T-helper 2 cell treated with Interferon-gamma antibody and Interleukin-4, amounts not matched to agents 5 μg/mL and 100 μg/mL, for 36 hours (primary cell): ENCODE data around the gene NLK.
"Not testable (repeated sequence)": the region's sequence is repeated elsewhere in the genome, so short reads cannot be mapped to it uniquely, and the experiment has no call there.

Experiments
- DNase-seq: peaks from one replicate; pipeline ENCODE4 v3.0.0; 2021; ENCODE audit warnings: low spot score
- H3K27ac Mint-ChIP-seq: one replicate; pipeline ENCODE4 v1.8.0; 2021; ENCODE audit warnings: mild to moderate bottlenecking, mixed read lengths
- H3K27me3 Mint-ChIP-seq: one replicate; pipeline ENCODE4 v1.8.0; 2021; ENCODE audit warnings: low read depth, mixed read lengths
- H3K36me3 Mint-ChIP-seq: one replicate; pipeline ENCODE4 v1.8.0; 2021; ENCODE audit warnings: low read depth, mixed read lengths
- H3K4me1 Mint-ChIP-seq: one replicate; pipeline ENCODE4 v1.8.0; 2021; ENCODE audit warnings: low read depth, mixed read lengths
- H3K4me3 Mint-ChIP-seq: one replicate; pipeline ENCODE4 v1.8.0; 2022; ENCODE audit warnings: mild to moderate bottlenecking, moderate library complexity, mixed read lengths
- H3K9me3 Mint-ChIP-seq: one replicate; pipeline ENCODE4 v1.8.0; 2021; ENCODE audit warnings: mixed read lengths

Gene NLK

DNA sequence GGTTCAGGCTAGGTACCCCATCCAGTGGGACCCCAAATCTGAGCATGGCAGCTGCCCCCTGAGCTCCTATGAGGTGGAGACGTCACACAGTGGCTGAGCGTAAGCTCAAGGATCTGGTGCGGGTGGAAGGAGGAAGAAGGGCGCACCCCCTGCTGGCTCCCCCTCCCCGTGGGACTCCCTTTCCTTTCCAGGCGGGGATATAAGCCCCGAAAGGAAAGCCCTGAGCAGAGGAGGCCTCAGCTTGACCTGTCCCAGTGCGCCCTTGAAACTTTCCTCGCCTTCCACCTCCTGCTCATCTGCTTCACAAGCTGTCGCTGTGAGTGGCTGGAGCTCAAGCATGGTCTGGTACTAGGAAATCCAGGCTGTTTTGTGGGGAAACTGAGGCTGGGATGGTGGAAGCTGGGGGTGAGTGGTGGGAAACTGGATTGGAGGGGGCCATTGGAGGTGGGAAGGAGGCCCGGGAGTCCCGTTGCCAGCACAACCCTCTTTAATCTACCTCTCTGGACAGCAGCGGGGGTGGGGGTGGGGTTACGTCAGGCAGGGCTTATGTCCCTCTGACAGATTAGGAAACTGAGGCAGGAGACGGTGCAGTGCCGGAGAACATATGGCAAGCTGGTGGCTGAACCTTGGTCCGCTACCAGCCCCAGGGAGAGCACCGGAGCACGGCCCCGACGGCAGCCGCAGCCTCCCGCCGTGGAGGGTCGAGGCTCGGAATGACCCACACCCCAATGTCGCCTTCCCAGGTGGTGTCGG is 184.3 kb downstream of the NLK start:
- no peak overlapping the region for H3K27ac Mint-ChIP-seq
- H3K4me1 Mint-ChIP-seq: peaks cover 12% of the 10 kb centered on the region
- no peak for DNase-seq
- H3K36me3 Mint-ChIP-seq: no peaks in the 10 kb centered on the region
- H3K9me3 Mint-ChIP-seq: no peaks in the 10 kb centered on the region
- H3K4me3 Mint-ChIP-seq: no peak overlapping the region
- H3K27me3 Mint-ChIP-seq: peaks cover 45% of the 10 kb centered on the region

DNA sequence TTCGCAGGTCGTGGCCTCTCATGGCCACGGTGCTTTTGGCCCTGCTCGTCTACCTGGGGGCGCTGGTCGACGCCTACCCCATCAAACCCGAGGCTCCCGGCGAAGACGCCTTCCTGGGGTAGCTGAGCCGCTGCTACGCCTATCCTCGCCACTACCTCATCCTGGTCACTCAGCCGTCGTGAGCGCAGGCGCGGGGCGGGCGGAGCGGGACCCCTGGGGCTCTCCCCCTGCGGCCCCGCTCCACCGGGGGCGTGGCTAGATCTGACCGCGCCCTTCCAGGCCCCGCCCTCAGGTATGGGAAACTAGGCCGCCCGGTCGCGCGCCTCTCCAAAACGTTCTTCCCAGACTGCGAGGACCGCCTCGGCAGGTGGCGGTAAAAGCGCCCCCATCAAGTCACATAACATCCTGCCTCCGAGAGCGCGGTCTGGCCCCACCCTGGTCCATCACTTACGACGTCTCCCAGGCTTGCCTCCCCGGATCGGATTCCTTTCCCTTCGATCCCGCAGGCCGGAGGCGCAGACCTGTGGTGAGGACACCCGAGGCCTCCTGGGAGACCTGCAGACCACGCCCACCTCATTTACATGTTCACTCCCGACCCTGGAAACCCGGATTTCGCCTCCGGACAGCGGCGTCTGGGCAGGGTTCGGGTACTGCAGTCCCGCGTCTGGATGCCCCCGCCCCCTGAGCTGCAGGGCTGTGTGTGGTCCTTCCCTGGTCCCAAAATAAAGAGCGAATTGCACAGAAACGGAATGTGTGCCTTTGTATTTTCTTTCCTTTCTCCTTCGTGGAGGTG is 185.0 kb downstream of the NLK start:
- Mint-ChIP-seq H3K36me3 (no peaks in the 10 kb centered on the region), H3K27me3 (peaks cover 47% of the 10 kb centered on the region), H3K27ac (no peak overlapping the region), H3K4me1 (peaks cover 12% of the 10 kb centered on the region), H3K9me3 (no peaks in the 10 kb centered on the region), H3K4me3 (peak overlapping the region; percentile 67)
- no peak for DNase-seq

DNA sequence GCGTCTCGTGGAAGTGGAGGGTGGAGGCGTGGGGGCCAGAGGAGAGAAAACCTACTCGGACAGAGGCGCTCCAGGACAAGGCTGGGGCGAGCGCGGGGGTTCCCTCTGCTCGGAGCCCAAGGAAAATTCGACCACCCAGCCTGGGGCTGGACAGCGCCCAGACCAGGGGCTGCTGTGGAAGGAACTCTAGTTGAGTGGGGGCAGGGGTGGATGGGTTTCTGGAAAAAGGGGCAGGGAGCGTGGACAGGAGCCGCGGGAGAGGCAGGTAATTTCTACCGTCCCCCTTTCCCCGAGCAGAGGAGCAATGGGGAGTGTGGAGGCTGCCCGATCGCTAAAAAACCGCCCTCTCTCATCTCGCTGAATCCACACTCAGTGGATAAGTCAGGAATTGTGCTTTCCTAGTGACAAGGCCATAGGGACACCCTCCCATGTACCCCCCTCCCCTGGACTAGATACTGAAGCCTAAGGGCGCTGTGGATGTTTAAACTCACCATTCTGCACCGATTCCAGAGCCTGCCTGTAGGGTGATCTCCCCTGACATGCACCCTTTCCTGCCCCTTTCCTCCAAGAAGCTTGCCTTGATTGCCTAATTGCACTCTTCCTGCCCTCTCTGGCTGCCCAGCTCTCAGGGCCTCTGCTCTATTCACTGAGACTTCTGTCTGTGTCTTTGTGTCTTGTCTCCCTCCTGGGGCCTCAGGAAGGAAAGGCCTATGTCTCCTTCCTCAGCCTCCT is 185.8 kb downstream of the NLK start:
- peaks cover 50% of the 10 kb centered on the region for H3K27me3 Mint-ChIP-seq
- no peak for DNase-seq
- H3K4me1 Mint-ChIP-seq: peaks cover 12% of the 10 kb centered on the region
- no peak overlapping the region for H3K27ac Mint-ChIP-seq
- H3K4me3 Mint-ChIP-seq: peak overlapping the region; percentile 67
- H3K36me3 Mint-ChIP-seq: no peaks in the 10 kb centered on the region
- H3K9me3 Mint-ChIP-seq: no peaks in the 10 kb centered on the region

DNA sequence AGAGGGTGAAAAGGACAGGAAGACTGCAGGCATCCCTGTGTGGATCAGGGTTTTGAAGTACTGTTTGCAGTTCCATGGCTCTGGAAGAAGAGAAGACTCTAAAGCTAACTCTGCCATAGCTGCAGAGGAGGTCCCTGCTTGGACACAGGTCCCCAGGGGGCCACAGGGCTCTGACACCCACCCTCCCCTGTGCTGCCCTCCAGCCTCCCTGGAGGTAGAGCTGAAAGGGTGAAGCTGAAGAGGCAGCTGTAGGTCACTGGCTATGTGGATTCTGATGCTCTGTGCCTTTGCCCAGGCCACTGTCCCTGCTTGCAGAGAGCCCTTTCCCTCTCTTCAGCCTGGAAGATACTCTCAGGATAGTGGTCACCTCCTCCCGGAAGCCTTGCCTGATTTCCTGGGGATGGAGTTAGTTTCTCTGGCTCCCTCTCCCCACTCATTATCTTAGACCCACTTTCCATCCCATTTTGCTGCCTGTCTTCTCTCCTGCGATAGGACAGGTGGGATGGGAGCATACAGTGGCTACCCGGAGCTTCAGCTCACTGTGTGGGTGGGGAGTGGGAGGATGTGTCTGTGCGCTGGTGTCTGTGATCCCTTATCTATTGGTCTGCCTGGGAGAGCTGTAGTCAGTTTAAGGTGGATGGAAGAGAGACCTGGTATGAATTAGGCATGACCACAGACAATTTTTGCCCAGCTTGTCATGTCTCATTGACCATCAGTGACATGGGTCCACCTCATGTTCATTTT is 186.7 kb downstream of the NLK start:
- no peak for DNase-seq
- no peaks in the 10 kb centered on the region for H3K9me3 Mint-ChIP-seq
- H3K4me1 Mint-ChIP-seq: peaks cover 12% of the 10 kb centered on the region
- no peaks in the 10 kb centered on the region for H3K36me3 Mint-ChIP-seq
- H3K27me3 Mint-ChIP-seq: peaks cover 50% of the 10 kb centered on the region
- no peak overlapping the region for H3K27ac Mint-ChIP-seq
- no peak overlapping the region for H3K4me3 Mint-ChIP-seq

DNA sequence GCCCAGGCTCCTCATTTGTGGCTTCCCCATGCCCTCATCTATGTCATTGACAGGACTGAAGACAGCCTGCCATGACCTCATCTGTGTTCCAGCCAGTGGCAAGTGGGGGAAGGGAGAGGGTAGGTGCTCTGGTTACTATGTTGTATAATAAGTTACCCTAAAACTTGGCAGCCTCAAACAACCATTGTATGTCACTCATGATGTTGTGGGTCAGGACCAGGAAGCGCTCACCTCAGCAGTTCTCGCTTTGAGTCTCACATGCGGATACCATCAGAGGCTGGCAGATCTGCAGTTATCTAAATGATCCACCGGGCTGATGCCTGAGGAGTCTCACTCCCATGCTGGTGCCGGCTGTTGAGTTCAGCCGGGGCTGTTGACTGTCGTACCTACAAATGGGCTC is 187.5 kb downstream of the NLK start:
- Mint-ChIP-seq H3K4me1 (peaks cover 12% of the 10 kb centered on the region), H3K36me3 (no peaks in the 10 kb centered on the region), H3K27me3 (peaks cover 53% of the 10 kb centered on the region), H3K27ac (no peak overlapping the region), H3K4me3 (no peak overlapping the region), H3K9me3 (no peaks in the 10 kb centered on the region)
- DNase-seq: peak; percentile 16

DNA sequence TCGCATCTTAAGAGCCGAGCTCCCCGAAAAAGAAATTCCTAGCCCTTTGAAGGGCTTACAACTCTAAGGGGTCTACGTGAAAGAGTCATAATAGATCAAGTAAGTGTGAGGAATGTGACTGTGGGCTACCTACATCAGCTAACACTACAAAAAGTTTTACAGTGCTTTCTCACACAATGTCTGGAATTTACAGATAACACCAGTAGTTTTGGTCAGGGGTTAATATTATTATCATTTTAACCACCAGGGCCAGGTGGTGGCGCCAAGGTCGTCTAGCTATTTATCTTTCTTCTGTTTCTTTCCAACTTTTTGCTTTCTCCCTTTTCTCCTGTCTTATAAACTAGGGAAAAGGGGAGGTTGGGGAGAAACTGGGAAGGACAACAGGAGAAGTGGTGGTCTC is 188.1 kb downstream of the NLK start:
- H3K27me3 Mint-ChIP-seq: peaks cover 55% of the 10 kb centered on the region
- H3K9me3 Mint-ChIP-seq, DNase-seq, H3K36me3 Mint-ChIP-seq, H3K27ac Mint-ChIP-seq, H3K4me3 Mint-ChIP-seq: not testable (repeated sequence)
- H3K4me1 Mint-ChIP-seq: peaks cover 12% of the 10 kb centered on the region

DNA sequence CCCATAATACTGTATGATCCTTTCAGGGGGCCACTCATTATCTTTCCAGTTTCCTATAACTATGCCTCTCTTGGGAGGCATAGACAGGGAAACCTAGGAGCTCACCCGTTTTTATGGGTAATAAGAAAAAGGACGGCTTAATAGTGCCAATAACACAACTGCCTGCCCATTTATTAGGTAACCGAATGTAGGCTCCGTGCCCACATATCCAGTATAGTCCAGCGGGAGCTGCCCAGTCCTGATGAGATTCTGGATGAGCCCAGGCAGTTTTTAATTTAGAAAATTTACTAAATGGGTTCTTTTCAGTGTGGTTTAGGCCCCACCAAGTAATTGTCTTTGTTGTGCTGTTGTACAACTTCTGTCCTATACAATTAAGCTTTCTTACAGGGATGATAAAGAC is 189.1 kb downstream of the NLK start:
- not testable (repeated sequence) for DNase-seq, H3K4me3 Mint-ChIP-seq, H3K36me3 Mint-ChIP-seq, H3K9me3 Mint-ChIP-seq, H3K27ac Mint-ChIP-seq
- peaks cover 47% of the 10 kb centered on the region for H3K27me3 Mint-ChIP-seq
- H3K4me1 Mint-ChIP-seq: peaks cover 12% of the 10 kb centered on the region

DNA sequence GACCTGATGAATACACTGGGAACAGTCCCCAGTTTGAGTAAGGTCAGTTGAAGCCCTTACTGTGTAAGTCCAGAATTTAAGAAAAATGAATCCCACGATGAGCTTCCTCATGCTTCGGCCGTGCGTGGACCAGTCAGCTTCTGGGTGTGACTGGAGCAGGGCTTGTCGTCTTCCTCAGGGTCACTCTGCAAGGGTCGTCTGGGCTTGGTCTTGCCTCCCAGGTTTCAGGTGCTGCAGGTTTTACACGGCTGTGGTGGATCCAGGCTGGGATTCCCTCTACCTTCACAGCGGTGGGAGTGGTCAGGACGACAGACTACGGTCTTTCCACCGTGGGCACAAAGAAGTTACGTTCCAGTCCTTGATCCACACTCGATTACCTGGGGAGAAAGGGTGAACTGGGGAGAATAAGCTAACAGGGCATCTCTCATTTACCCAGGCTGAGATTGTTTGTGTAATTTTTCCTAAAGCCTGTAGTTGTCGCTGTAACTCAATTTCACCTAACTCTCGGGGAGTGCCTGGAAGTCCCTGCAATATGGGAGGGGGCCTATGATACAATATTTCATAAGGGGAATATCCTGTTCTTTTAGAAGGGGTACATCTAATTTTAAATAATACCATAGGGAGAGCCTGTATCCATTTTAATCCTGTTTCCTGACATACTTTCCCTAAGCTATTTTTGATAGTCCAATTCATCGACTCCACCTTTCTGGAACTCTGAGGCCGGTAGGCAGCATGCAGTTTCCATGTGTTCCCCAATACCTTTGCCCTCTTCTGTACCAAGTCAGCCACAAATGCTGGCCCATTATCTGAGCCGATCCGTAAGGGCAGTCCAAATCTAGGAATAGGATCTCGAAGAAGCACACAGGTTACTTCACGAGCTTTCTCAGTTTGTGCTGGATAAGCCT is 190.7 kb downstream of the NLK start:
- not testable (repeated sequence) for DNase-seq, H3K4me1 Mint-ChIP-seq, H3K27ac Mint-ChIP-seq, H3K4me3 Mint-ChIP-seq, H3K9me3 Mint-ChIP-seq, H3K36me3 Mint-ChIP-seq
- peaks cover 38% of the 10 kb centered on the region for H3K27me3 Mint-ChIP-seq

DNA sequence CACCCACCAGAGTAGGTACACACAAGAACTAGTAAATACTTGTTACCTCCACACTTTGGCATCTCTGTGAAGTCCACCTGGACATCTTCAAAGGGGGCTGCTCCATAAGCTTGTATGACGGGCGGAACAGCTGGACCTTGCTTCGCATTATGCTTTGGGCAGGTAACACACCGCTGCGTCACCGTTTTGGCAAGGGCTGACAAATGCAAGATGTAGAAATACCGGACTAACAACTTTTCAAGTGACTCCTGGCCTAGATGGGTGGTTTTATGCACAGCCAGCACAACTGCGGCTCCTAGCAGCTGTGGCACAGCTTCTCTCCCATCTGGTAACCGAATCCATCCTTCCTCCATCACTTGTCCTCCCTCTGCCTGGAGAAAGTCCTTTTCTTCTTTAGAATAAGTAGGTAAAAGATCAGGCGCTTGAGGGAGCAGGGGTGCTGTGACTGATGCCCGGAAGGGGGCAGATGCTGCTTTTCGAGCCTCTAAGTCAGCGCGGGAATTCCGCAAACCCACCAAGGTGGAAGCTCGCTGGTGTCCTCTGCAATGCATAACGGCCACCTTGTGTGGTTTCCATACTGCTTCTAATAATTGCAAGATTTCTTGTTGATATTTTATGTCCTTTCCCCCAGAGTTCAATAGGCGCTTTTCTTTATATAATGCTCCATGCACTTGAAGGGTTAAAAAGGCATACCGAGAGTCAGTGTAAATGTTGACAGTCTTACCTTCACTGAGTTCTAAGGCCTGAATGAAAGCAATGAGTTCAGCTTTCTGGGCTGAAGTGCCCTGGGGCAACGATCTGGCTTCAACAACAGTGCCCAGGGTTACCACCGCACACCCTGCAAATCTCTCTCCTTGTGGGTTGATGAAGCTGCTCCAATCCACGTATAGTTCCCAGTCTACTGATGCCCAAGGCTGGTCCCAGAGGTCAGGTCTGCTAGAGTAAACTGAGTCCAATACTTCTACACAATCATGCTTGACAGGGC is 191.7 kb downstream of the NLK start:
- H3K36me3 Mint-ChIP-seq, H3K4me3 Mint-ChIP-seq: not testable (repeated sequence)

DNA sequence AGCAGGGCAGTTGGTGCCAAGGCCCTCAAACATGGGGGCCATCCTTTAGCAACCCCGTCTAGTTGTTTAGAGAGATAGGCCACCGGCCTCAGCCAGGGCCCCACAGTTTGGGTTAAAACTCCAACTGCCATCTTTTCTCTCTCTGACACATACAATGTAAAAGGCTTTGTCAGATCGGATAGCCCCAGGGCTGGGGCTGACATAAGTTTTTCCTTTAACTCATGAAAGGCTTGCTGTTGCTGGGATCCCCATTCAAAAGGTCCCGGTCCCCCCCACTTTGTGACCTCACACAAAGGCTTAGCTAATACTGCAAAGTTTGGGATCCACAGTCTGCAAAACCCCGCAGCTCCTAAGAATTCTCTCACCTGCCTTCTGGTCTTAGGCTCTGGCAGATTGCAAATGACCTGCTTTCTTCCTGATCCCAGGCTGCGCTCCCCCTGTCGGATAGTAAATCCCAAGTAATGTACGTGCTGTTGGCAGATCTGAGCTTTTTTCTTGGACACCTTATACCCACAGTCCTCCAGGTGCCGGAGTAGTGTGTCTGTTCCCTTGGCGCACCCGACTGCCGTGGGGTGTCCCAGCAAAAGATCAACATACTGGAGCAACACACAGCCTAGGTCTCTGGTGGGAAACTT is 192.7 kb downstream of the NLK start:
- not testable (repeated sequence) for H3K9me3 Mint-ChIP-seq, H3K27ac Mint-ChIP-seq, H3K4me3 Mint-ChIP-seq, H3K4me1 Mint-ChIP-seq, H3K36me3 Mint-ChIP-seq, DNase-seq
- peaks cover 23% of the 10 kb centered on the region for H3K27me3 Mint-ChIP-seq

More for the DNA sequence above, 191.7 kb downstream of the NLK start:
- H3K27me3 Mint-ChIP-seq: peaks cover 30% of the 10 kb centered on the region
- H3K9me3 Mint-ChIP-seq, DNase-seq, H3K4me1 Mint-ChIP-seq, H3K27ac Mint-ChIP-seq: not testable (repeated sequence)

DNA sequence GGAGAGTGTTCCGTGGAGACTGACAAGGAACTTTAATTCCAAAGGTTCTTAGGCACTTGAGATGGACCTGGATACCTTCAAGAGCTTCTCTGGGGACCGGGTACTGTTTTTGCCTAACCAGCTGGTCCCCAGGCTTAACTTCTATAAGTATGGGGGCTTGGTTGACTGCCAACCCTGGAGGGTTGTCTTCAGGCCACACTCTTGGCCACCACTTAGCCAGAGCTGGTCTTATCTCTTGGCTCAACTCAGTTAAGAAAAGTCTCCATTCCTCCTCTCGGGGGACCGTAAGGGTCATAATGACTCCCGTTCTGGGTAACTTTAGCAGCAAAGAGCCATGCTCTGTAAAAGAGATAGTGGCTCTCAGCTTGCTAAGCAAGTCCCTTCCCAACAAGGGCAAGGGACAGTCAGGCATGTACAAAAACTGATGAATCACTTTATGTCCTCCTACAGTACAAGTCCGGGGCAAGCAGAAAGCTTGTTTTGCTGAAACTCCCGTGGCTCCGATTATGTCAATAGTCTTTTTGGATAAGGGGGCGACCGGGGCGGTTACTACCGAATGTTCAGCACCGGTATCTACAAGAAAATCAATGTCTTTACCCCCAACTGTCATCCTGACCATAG is 193.7 kb downstream of the NLK start:
- not testable (repeated sequence) for H3K27ac Mint-ChIP-seq, H3K9me3 Mint-ChIP-seq, H3K36me3 Mint-ChIP-seq, DNase-seq, H3K4me1 Mint-ChIP-seq, H3K4me3 Mint-ChIP-seq
- H3K27me3 Mint-ChIP-seq: peaks cover 18% of the 10 kb centered on the region
